HG03520 (cell line): Measurements from ENCODE around the gene PDE9A.

ENCODE experiments used
- ATAC-seq: cut with Tn5 transposase; IDR thresholded peaks from one replicate; pipeline ENCODE4 v1.9.1; 2021; ENCODE audit warnings: mild to moderate bottlenecking, moderate library complexity; ENCODE audit not compliant: unreplicated experiment

The PDE9A gene

DNA sequence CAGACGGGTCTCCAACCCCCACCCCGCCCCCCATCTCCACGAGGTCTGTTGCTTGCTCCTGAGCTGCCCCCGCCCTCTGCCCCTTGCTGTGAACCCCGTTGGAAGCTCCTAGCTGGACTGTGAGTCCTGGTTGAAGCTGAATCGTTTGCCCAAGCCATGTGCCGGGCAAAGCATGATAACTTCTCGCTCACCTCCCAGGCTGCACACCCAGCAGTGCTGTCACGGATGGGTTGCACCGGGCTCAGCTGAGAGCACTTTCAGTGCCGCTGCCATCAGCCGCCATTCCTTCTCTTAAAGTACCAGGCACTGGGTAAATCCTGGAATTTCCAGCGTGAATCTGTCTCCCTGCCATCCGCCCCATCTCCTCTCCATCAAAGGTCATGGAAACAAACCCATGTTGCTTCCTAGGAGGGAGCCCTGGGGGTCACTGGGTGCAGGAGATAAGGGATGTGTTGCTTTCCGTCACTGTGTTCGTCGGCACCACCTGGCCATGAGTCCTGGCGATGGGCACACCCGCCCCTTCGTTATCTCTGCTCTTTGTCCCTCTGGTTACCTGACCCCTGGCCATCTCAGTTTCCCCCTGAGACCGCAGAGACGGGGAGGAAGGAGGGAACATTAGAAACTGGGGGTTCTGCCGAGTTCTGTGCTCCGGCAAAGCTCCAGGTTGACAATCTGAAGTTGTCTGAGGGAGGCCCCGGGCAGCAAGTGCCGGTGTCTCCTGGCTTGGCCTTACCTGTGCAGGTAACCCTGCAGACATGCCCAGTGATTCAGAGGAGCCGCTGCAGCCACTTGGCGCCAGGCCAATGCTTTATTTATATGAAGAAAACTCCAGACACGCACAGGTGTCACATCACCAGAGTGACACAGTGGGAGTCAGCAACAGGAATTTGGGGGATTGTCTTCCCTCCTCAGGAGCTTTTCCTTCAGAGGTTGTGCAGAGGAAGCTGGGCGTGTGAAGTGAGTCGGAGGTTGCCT is 2.7 kb downstream of the PDE9A start:
- no peak for ATAC-seq

DNA sequence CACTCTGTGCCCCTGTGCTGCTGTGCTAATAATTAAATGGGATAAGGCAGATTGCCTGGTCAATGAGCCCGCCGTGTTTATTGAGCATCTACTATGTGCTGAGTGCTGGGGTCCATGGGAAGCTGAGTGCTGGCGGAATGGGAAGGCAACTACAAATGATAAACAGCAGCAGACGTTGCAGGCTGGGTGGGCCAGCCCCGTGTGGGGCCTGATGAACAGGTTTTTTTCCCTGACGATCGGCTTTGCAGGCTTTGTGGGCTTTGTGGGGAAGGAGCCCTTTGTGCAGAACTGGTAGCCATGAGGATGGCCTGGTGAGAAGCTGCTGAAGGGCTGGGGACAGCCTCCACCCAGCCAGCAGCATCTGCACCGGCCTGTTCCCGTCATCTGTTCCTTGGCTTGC is 3.5 kb downstream of the PDE9A start:
- ATAC-seq: no peak

DNA sequence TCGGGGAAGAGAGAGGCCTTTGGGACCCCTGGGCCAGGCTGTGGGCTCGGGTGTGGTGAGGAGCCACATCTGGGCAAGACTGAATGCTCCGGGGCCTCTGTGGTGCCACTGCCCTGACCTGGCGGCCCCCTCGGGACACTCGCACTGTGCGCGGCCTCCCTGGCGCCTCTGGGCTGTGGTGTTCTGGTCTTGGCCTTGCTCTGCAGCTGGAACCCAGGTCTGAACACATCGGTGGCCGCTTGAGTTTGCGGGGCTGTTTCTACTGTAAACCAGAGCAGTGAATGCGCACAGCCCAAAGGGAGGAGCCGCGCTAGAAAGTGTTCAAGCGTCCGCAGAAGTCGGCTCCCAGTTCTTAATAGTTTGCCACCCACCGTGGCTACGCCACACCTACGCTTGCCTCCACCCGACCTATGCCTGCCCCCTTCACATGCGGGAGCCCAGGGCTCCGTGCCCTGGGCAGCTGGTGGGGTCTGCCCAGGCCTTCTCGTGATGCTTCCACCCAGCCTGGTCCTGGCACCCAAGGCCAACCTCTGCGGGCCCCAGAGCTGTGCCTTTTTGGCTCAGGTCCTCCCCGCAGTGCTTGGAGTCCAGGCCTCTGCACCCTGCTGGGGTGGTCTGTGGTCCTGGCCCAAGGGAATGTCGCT is 4.4 kb downstream of the PDE9A start:
- ATAC-seq: no peak

DNA sequence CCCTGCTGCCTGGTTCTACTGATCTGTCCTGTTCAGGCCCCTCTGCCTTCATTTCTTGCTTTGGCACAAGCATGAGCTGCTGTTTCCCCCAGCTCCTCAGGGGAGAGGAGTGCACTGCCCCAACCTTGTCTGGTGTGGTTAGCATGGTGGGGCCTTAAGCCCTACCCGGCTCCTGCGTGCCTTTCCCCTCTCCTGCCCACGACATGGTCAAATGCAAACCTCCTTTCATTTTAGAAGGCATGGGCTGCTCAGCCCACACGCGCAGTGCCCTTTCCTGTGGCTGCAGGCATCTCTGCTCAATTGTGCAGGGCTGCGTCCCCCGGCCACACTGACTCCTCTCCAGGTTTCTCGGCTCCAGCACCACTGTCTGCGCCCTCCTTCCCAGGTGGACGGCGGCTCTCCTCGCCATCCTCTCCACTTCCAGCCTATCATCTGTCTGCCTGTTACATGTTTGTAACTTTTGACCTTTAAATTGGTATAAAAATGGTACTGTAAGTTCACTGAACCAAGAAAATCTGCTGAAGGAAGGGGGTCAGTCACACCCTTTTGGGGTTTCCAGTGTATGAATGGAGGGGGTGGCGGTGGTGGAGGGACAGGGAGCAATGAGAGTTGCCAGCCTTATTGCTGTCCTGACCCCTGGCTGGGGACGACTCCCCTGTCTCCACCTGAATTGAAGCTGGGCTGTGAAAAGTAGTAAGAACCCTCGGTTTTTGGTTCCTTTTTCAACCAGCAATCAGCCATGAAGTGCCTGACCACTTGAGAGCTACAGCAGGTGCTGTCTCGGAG is 5.1 kb downstream of the PDE9A start:
- no peak for ATAC-seq

DNA sequence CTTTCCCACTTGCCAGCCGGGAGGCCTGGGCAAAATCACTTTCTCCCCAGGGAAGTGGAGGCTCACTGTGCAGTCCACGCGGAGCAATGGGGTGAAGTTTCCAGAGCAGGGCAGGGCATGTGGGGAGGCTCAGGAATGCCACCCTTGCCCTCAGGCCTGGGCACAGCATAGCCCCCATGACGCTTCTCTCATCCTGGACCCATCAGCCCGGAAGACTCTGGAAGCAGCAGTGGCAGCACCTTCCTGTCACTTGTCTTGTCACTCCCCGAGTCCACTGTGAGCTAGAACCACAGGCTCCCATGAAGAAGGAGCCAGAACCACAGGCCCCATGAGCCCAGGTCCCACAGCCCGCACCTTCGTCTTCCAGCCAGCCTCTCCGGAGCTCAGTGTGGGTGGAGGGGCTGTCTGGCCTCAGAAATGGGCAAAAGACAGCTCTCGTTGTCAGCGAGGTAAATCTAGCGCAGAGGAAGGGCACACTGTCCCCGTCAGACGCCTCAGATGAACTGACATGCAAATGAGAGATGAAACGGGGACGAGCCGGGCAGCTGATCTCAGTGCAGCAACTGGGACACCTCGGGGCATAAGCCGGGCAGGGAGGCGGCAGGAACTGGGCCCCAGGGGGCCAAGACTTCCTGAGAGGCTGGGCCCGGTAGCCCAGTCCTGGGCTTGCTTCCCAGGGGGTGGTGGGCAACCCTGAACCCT is 6.1 kb downstream of the PDE9A start:
- ATAC-seq: no peak

DNA sequence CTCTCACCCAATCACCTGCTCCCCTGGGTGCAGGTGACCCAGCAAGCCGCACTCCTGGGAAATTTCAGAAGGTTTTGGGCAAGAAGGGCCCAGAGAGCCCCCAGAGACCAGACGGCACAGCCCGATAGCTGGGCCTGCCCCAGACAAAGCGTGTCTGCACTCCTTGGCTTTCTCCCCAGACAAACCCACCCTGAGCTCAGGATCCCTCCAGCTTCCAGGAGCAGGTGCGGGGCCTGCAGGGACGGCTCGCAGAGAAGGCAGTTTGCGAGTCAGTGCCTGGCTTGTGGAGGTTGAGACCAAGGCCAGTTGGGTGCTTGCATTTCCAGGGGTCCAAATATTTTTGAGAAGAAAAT is 6.7 kb downstream of the PDE9A start:
- ATAC-seq: no peak

DNA sequence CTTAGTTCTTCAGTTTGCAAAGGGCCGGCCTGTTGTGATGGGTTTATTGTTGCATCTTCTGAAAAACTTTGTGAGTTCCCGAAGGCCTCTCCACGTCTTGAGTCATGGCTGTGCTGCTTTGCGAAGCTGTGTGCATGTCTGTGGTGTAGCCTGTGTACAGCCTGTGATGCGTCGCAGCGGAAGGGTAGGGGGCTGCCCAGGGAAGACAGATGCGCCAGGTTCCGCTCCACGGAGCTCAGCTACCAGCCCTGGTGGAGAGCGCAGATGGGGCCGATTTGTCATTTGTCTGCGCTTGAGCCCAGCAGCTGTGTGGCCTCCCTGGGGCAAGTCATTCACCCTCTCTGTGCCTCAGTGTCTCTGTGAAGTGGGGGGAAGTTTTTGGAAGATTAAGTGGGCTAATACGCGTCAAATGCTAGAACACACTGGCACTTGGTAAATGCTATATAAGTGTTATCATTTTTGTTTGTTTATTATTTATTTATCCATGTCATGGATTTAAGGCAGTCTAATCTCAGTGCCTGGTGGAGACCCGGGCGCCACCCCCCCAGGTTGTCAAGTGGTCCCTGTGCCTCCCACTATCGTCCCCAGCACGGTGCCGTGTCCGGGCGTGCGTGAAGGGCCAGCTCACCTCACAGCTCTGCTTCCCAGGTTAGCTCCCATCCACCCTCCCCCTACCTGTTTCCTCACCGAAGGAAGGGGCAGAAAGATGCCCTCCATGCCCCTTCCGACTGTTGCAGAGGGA is 8.4 kb downstream of the PDE9A start:
- no peak for ATAC-seq

DNA sequence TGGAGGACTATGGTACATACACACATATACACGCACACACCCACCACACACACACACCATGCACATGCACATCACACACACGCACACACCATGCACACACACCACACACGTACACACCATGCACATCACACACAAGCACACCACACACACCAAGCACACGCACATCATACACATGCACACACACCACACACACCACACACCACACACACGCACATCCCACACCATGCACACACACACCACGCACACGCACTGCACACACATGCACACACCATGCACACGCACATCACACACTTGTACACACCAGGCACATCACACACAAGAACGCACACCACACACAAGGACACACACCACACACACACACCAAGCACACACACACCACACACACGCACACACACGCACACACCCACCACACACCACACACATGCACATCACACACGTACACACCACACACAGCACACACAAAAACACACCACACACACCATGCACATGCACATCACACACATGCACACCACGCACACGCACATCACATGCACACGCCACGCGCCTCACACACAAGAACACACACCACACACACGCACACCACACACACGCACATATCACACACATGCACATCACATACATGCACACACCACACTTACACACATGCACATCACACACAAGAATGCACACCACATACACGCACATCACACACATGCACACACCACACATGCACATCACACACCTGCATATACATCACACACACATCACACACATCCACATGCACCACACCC is 9.2 kb downstream of the PDE9A start:
- ATAC-seq: no peak

DNA sequence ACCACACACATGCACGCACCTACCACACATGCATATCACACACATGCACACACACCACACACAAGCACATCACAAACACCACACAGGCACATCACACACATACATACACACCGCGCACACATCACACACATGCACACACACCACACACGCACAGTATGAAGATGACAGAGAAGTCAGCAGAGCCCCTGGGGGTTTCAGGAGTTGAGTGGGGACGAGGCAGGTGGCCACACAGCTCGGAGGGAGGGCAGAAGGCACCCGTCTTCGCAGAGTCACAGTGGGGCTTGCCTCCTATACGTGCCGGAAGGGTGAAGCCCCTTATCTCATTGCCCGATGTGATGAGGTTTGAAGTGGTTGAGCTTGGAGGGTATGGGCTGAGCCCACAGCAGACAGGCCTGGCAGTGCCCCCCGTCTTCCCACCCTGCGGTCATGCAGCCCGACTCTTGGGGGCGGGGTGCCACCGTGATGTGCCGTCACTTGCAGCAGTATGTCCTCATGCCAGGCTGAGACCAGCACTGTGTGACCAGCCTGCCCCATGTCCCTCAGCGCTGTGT is 9.9 kb downstream of the PDE9A start:
- ATAC-seq: no peak

DNA sequence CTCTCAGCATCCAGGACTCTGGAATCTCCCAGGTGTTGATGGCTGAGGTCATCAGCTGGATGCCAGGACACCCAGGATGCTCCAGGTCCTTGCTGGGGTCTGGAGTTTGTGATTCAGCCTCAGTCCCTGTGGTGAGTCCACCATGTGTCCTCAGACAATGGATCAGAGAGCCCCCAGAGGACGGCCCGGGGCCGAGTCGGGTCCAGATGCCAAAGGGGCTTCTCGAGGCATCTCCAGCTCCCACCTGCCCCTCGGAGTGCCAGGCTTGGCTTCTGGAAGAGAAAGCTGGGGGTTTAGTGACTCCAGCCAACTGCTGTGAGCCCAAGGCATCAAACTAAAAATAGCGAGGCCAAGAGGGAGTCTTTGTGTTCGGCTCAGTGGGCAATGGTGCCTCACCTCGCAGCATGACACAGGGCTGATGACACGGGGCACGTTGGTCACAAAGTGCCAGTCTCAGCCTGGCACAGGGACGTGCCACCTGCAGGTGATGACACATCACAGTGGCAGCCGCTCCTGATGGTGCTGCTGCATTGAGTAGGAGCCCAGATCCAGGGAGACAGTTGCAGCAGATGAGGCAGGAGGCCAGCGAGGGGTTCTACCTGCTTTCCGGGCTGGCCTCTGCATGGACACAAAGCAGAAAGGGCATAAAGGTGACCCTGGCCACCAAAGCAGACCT is 10.6 kb downstream of the PDE9A start:
- no peak for ATAC-seq

DNA sequence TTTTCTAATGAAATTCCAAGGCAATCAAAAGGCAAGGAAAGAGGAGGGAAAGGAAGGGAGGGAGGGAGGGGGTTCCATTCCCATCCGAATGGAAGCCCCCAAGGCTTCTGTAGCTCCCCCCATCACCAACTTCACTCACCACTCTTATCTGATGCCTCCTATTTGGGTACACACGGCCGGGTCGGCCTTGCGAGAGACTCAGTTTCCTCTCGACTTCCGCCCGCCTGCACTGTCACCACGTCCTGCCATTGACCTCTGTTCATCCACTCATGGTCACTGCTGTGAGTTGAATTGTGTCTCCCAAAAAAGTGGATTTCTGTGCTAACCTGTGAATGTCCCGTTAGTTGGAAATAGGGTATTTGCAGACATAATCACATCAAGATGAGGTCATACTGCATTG is 11.2 kb downstream of the PDE9A start:
- ATAC-seq: no peak

DNA sequence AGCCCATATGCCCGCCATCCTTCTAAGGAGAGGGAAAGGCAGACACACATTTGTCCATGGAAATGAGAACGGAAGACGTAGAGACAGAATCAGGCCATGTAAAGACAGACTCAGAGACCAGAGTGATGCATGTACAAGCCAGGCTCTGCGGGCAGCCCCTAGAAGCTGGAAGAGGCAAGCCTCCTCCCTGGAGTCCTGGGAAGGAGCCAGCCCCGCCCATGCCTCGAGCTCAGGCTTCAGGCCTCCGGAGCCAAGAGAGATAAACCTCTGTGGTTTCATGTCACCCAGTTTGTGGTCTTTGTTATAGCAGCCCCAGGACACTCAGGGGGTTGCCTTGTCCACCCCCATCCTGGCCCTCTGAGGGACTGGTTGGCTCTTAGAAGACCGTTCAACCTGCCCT is 11.6 kb downstream of the PDE9A start:
- ATAC-seq: no peak

DNA sequence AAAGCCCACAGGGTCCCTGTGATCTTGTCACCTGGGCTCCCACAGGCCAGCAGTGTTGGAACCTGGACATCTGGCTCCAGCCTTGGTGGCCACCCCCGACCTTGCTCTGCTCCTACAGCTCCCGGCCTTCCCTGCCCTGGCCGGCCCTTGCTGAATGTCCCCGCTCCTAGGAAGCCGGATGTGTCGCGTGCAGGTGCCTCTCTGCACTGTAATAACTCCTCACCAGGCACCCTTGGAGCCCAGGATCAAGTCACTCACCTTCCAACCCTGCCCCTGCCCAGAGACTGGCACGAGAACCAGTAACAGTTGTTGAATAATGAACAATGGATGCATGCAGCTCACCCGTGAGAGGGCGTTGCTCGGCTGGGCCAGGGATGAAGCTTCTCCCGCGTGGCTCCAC is 12.1 kb downstream of the PDE9A start:
- ATAC-seq: no peak

DNA sequence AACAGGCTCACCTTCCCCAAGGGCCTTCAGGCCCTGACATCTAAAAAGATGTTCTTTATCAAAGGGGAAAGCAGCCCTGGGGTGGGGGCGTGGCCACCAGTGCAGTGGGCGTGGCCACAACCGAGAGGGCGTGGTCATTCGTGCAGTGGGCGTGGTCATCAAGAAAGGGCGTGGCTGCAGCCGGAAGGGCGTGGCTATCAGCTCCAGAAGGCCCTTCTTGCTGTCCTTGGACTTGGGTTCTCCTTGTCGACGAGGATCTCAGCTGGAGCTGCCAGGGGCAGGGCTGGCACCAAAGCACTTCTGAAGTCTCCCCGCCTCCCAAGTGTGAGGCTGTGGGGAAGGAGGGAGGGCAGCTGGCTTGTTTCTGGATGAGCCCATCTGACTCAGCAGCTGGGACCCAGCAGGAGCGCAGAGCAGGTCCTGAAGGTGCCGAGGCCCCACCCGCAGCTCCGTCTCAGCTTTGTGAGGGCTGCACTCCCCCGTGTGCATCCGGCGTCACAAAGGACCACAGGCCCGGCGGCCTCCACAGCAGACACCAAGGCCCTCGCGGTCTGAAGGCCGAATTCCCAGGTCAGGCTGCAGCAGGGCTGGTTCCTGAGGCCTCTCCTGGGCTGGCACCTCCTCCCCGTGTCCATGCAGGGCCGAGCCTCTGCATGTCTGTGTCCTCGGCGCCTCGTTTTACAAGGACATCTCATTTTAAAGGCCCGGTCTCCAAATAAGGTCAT is 12.8 kb downstream of the PDE9A start:
- ATAC-seq: no peak

DNA sequence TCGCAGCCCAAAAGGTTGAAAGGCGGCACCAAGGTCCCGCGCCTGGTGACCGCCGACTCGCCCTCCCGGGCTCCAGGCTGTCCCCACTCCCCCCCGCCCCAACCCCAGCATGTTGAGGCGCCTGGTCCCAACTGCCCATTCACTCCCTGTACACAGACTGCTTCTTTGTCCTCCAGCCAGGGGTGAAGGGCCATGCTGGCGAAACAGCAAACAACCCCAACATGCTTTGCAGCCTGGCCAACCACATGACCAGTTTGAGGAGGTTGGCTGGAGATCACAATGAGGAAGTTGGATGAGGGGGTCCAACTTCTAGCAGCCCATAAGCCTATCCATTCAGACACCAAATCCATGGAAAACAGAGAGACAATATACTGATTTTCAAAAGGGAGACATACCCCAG is 13.5 kb downstream of the PDE9A start:
- no peak for ATAC-seq

DNA sequence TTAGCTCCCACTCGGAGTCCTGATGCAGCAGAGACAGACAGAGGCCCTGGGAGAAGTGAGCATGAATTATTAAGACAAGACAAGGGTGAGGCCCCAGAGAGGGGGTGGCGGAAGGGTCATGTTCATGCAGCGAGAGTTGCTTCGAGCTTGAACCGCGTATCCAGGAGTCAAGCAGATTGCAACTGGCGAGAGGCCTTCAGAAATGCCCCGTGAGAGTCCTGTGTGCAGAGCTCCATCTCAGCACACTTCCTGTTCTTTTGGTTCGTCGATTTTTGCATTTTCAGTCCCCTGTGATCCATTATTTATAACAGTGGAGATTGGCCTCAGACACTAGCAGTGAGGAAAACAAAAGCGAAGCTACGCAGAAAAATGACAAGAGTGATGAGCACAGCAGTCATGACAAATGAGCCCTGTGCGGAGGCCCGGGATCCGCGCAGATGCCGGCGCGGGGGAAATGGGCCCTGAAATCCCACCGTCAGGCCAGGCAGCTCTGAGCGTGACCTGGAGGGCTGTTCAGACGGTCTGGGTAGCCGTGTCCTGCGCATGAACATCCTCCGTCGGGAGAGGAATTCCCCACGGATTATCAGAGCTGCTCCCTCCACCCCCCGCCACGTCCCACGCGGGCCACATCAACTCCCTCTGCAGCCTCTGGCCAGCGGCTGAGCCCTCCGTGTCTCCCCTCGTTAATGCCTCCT is 15.0 kb downstream of the PDE9A start:
- ATAC-seq: no peak

DNA sequence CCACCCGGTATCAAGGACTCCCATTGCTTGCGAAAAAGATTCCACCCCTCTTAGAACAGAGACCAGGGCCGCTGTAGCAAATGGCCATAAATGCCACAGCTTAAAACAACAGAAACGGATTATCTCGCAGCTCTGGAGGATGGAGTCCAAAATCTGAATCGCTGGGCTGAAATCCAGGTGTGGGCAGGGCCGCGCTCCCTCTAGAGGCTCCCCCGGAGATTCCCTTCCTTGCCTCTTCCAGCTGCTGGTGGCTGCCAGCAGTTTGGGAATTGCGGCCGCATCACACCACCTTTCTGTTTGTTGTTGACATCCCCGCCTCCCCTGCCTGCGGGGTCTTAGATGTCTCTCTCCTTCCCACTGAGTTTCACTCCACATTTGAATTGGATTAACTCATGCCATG is 15.6 kb downstream of the PDE9A start:
- no peak for ATAC-seq
